GM19395 (cell line): Measurements from ENCODE around the gene C3orf20.

Source experiments
- ATAC-seq: cut with Tn5 transposase; IDR thresholded peaks from one replicate; pipeline ENCODE4 v1.9.1; 2021; ENCODE audit warnings: mild to moderate bottlenecking, moderate library complexity; ENCODE audit not compliant: unreplicated experiment

C3orf20 gene

GRCh38 chr3:14810070-14810791 lies 135.3 kb downstream of the C3orf20 start:
- ATAC-seq, result no peak

- ATAC-seq, result no peak
These were observed 136.1 kb downstream of the C3orf20 start for GRCh38 chr3:14810801-14811661.

GRCh38 chr3:14811684-14812083 lies 136.7 kb downstream of the C3orf20 start:
- no peak for ATAC-seq

GRCh38 chr3:14812196-14812790 lies 137.4 kb downstream of the C3orf20 start:
- ATAC-seq, result no peak

- no peak for ATAC-seq
These were observed 139.5 kb downstream of the C3orf20 start for GRCh38 chr3:14814411-14814871.

GRCh38 chr3:14816359-14816758 lies 141.4 kb downstream of the C3orf20 start:
- ATAC-seq, result no peak

- no peak for ATAC-seq
These were observed 144.0 kb downstream of the C3orf20 start, which contains the start of gene FGD5 for GRCh38 chr3:14818804-14819500. Gene FGD5, plus strand, starts transcription at chr3:14818962. Its CDS starts 110 bp downstream, at chr3:14819072.

- ATAC-seq, result no peak
These were observed 144.7 kb downstream of the C3orf20 start for GRCh38 chr3:14819671-14820070.

GRCh38 chr3:14820156-14820555 lies 145.2 kb downstream of the C3orf20 start:
- ATAC-seq, result no peak

- ATAC-seq, result no peak
These were observed 146.2 kb downstream of the C3orf20 start for GRCh38 chr3:14821151-14821550.

- no peak for ATAC-seq
These were observed 147.2 kb downstream of the C3orf20 start for GRCh38 chr3:14822134-14822533.
